CD4-positive, alpha-beta T cell treated with Interleukin-1 beta for 1 hour (primary cell): ENCODE measurements around the gene VWA8.
"Not testable (repeated sequence)": the region's sequence is repeated elsewhere in the genome, so short reads cannot be mapped to it uniquely, and the experiment has no call there.

Experiments used
- DNase-seq, 2 donors: peaks; one replicate each; pipeline ENCODE4 v3.0.0-alpha.2; 2020 to 2022

VWA8 gene

GRCh38 chr13:41641429-41641828 lies 319.5 kb downstream of the VWA8 start:
- no peak for DNase-seq

- DNase-seq: no peak
These were observed 320.7 kb downstream of the VWA8 start for GRCh38 chr13:41639955-41640780.

DNA sequence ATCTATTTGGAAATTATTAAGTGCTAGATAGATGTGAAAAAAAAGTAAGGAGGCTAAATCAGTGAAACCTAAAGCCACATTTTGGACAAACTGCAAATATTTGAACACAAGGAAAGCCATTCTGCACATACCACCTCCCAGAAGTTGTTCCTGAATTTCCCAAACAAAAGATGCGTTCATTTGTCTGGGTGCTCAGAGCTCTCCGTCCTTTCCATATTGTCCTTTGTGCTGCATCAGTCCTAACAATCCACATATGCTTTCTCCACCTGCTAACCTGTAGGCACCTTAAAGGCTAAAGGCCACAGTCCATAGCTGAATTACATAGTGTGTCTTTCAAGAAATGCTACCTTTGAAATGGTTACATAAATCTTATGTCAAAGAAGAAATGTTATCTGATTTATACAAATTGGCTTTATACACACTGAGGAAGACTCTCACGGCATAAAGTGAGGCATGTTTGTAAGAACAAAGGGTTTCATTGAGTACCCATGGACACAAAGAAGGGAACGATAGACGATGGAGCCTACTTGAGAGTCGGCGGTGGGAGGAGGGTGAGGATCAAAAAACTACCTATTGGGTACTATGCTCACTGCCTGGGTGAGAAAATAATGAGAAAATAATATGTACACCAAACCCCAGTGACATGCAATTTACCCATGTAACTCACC lies 321.5 kb downstream of the VWA8 start:
- DNase-seq: no peak

DNA sequence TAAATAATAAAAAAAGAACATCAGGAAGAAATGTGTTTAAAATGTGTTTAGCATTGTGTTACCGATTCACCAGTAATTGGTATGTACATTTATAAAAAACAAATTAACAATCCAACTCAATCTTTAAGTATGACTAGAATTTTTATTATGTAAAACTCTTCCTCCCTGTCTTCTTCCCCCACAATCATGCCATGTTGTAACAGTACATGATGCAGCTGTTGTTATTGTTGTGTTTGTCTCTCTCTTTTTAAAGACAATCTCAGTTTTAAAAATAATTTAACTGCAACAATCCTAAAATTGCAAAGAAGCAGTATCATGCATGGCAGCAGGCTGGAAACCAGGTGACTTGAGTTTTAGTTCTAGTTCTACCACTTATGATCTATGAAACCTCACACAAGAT lies 323.3 kb downstream of the VWA8 start:
- no peak for DNase-seq

DNA sequence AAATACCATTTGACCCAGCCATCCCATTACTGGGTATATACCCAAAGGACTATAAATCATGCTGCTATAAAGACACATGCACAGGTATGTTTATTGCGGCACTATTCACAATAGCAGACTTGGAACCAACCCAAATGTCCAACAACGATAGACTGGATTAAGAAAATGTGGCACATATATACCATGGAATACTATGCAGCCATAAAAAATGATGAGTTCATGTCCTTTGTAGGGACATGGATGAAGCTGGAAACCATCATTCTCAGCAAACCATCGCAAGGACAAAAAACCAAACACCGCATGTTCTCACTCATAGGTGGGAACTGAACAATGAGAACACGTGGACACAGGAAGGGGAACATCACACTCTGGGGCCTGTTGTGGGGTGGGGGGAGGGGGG lies 323.9 kb downstream of the VWA8 start:
- DNase-seq: not testable (repeated sequence)

GRCh38 chr13:41636590-41636989 lies 324.3 kb downstream of the VWA8 start:
- not testable (repeated sequence) for DNase-seq

DNA sequence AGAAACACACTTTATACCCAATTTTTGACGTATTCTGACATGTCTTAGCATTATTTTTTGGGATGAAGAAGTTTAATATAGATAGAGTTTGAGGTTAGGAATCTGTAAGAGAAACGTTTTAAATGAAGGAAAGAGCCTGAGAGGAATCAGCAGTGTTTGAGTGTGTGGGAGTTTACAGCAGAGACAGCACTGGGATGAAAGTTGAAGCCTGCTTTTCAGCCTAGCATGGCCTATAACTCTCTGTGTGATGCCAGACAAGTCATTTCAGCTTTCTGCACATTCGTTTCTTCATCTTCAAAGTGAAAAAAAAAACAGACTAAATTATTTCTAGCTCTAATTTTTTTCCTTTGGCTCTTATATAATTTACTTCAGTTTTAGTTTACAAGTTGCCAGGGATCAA lies 326.5 kb downstream of the VWA8 start:
- no peak for DNase-seq

- no peak for DNase-seq
These were observed 327.1 kb downstream of the VWA8 start for GRCh38 chr13:41633776-41634175.

DNA sequence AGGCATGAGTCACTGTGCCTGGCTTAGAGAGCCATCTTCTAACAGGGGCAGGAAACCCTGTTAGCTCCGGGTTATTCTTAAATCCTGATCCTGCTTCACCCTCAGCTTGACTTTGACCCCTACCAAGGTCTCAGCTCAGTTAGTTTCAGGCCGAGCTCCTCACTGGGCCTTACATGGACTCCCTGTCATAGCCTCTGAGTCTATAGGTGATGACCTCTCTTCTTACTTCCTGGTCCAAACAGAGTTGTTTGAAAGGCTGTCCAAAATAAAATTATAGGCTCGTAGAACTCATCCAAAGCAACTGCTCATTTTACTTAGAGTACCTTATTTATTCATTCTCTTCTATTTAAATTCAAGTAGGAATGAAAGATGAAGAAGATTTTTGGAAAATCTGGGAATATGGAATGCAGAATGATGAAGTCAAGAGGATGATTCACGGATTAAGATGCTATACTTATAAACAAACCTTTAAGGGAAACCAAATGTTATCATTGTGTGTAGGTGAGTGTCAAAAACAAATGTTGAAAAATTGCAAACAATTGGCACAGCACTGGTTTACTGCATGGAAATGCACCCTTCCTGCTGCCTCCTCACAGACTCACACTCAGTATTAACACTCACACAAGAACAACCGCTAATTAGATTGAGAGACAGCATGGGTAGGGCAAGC lies 329.5 kb downstream of the VWA8 start:
- no peak for DNase-seq

DNA sequence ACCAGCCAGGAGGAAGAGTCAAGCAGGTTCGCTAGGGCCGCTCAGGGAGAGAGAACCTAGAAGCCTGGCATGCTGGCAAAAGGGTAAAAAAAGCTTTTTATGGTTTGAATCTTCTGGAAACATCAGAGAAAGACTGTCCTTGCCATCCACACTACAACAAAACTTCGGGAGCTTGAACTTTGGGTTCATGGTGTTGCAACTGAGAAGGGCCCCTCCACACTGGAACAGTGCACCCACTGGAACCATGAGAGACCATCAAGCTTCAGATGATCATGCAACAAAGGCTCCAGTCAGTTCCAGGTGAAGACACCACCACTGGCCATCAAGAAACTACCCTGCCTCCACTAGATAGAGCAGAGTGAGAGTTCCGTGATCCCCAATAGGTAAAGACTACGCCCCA lies 333.5 kb downstream of the VWA8 start:
- DNase-seq: no peak

- no peak for DNase-seq
These were observed 336.9 kb downstream of the VWA8 start for GRCh38 chr13:41624041-41624440.

DNA sequence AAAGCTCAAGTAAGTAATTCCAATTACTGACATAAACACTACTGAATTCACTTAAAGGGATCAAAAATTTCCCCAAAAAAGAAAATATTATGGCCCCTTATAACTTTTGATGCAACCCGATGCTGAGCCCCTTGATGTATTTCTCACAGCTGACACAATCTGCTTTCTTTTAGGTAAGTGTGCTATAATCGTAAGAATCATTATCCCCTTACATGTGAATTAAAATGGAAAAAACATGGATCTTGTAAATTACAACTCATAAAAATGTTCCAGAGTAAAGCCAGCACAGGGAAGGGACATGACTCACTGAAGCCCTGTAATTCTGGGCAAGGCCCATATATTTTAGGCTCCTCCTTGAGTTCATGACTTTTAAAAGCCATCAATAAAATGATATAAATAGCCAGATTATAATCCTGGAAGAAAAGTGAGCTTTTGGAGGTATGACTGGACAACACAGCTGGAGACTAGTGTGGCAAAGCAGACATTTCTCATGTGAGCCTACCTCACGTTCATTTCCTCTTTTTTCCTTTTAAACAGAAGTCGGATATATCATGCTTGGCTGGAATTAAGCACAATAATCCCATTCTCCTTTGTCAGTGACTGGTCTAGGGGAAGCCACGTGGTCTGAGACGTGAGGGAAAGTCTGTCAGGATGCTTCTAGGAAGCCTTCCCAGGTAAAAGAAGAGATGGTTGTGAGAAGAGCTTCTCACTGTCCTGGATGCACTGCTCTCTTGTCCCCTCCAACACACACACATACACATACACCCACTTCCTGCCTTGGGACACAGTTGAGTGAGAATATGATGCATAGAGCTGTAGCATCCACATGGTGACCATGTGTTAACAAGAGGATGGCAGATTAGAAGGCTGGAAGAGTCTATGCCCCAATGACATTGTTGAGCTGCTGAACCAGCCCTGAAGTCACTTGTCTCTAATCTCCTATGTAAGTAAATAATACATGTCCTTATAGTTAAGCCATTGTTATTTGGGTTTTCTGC lies 338.2 kb downstream of the VWA8 start:
- no peak for DNase-seq

DNA sequence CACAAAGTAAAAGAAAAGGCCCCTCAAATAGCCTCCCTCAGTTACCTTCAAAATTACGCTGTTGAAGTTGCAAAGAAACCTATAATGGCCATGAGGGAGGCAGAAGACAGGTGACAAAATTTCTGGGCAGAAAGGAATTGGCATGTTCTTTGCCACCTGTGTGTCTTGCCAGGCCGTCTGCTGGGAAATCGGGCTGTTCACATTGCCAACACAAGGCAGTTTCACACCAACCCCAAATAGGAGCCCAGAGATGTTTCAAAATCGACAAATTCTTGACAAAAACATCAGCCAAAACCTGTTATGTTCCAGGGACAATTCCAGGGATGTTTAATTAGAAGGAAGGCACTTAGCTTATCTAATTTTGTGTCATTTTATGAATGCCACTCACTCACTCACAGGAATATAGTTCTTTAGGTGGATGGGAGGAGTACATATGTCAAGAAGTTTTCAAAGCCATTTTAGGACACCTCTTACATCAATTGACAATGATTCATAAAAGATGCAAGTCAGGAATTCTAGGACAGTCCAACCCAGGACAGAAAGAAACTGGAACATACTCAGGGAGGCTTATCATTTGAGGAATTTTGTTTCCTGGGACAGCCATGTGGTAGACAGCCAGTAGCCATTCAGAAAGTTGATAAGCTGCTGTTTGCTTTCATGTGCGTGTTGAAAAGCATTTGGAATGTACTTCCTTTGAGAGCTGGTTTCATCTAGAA lies 339.0 kb downstream of the VWA8 start:
- no peak for DNase-seq

GRCh38 chr13:41617633-41618032 lies 343.3 kb downstream of the VWA8 start:
- DNase-seq: not testable (repeated sequence)

GRCh38 chr13:41616151-41616550 lies 344.8 kb downstream of the VWA8 start:
- no peak for DNase-seq

DNA sequence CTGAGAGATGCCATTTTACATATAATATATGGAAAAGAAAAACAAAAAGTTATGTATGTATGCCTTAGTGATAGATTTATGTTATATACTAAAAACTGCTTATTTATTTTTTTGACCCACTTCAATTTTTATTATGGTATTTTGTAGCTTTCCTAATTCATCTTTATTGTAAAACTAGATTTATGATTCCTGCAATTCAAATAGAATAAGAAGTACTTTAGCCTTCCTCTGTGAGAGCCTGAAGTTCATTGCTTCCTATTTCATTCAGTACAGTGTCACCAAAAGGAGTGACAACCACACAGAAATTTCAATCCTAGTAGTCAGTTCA lies 345.4 kb downstream of the VWA8 start:
- DNase-seq: no peak

DNA sequence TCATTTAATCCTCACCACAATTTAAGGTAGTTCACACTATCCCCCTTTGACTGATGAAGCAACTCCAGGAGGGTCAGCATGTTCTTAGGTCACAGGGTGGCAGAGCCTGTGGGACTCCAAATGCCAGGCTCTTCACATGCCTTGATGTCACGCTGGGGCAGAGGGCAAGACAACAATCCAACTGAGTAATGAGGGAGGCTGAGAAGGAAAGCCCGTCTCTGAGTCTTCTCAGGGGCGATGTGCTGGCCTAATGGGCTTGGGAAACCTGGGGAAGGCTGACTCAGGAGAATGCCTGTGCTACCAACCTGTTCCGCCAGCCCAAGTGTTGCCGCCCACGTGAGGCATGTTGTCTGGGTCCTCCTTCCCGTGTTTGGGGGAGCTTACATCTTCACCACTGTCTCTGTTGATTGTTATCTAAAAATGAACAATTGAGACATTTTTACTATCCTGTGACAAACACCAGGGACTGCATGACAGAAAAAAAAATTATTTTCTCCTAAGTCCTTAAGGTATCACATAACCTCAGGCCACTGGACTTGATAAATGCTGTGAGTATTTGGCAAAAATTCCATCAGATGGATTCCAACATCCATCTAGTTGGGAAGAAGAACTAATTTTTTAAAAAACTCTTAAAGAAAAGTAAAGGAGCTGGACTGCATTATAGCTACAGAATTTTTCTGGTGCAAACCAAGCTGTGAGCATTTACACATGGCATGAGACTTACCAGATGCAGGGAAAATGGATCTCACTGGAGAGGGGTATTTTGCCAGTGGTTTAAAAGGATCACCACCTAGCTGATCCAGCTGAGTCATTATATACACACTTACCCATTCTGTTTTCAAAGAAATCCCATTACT lies 346.0 kb downstream of the VWA8 start:
- no peak for DNase-seq

DNA sequence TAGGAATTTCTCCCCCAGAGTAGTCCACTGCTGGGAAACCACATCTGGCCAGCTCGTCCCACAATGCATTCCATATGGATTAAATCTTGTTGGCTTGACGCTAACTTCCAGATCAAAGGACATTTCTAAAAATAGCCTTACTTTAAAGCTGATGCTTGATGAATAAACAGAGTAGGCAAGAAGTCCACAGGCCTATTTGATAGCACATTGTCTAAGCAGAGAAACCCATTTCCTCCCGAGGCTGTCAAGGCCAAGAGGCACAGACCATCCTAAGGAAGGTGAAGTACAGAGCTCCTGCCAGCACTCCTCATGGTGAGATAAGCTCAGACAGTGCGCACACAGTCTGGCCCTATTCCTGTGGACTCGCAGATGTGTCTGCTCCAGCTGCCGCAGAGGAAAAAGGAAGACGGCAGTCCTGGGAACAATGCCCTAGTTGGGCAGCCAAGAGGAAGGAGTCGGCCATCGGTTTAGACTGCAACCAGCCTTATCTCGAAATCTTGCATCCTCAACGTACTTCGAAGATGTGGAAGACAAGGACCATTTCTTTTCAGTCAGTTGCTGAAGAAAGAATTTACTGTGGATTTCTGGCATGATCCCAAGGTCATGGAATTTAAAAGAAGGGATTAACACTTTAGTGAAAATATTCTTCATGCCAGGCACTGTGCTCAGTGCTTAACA lies 346.8 kb downstream of the VWA8 start:
- DNase-seq: no peak

GRCh38 chr13:41613471-41613870 lies 347.4 kb downstream of the VWA8 start:
- DNase-seq: no peak

GRCh38 chr13:41611385-41611784 lies 349.5 kb downstream of the VWA8 start:
- DNase-seq: no peak

- no peak for DNase-seq
These were observed 350.5 kb downstream of the VWA8 start for GRCh38 chr13:41610404-41610803.
